ENCODE data around the gene NHERF1.

NHERF1 gene

GRCh38 chr17:74748529-74749278 lies at the start of gene NHERF1:
Gene NHERF1 (plus strand): TSS chr17:74748628. CDS start chr17:74748847, 219 bp downstream.
- DNase-seq: peak; percentile 97

GRCh38 chr17:74699236-74699635 lies 49.2 kb upstream of the NHERF1 start:
- DNase-seq: no peak

- no peak for DNase-seq
Observed at GRCh38 chr17:74702116-74702871, 46.1 kb upstream of the NHERF1 start.

- no peak for DNase-seq
Observed at GRCh38 chr17:74703311-74703710, 45.1 kb upstream of the NHERF1 start.

GRCh38 chr17:74704544-74704943 lies 43.9 kb upstream of the NHERF1 start:
- no peak for DNase-seq

- DNase-seq: no peak
Observed at GRCh38 chr17:74711058-74711824, 37.2 kb upstream of the NHERF1 start.

- DNase-seq: no peak
Observed at GRCh38 chr17:74712301-74712700, 36.1 kb upstream of the NHERF1 start.

- DNase-seq: no peak
Observed at GRCh38 chr17:74712756-74713155, 35.7 kb upstream of the NHERF1 start, which contains the start of gene CD300LF. Gene CD300LF (minus strand): TSS chr17:74712923. CDS start chr17:74712866, 57 bp downstream.

GRCh38 chr17:74713171-74713755 lies 35.2 kb upstream of the NHERF1 start:
- DNase-seq: no peak

- DNase-seq: no peak
Observed at GRCh38 chr17:74715144-74715543, 33.3 kb upstream of the NHERF1 start.

GRCh38 chr17:74720506-74720905 lies 27.9 kb upstream of the NHERF1 start:
- DNase-seq: no peak

- DNase-seq: no peak
Observed at GRCh38 chr17:74722782-74723181, 25.6 kb upstream of the NHERF1 start.

GRCh38 chr17:74723891-74724290 lies 24.5 kb upstream of the NHERF1 start:
- DNase-seq: no peak

GRCh38 chr17:74725111-74725510 lies 23.3 kb upstream of the NHERF1 start:
- DNase-seq: no peak

- DNase-seq: no peak
Observed at GRCh38 chr17:74728033-74728701, 20.3 kb upstream of the NHERF1 start.

GRCh38 chr17:74728702-74729075 lies 19.7 kb upstream of the NHERF1 start:
- DNase-seq: no peak

- DNase-seq: no peak
Observed at GRCh38 chr17:74729368-74729767, 19.1 kb upstream of the NHERF1 start.

GRCh38 chr17:74729866-74730265 lies 18.6 kb upstream of the NHERF1 start:
- DNase-seq: no peak

GRCh38 chr17:74730491-74731346 lies 17.7 kb upstream of the NHERF1 start:
- no peak for DNase-seq

- no peak for DNase-seq
Observed at GRCh38 chr17:74731347-74731605, 17.2 kb upstream of the NHERF1 start.

GRCh38 chr17:74732042-74732867 lies 16.2 kb upstream of the NHERF1 start:
- no peak for DNase-seq

Data from activated CD4-positive, CD25-positive, alpha-beta regulatory T cell treated with anti-CD3 and anti-CD28 coated beads, Interleukin-2, amount 50 U/mL, for 72 hours (primary cell).